Measurements from ENCODE around the gene ATP10A.

DNA sequence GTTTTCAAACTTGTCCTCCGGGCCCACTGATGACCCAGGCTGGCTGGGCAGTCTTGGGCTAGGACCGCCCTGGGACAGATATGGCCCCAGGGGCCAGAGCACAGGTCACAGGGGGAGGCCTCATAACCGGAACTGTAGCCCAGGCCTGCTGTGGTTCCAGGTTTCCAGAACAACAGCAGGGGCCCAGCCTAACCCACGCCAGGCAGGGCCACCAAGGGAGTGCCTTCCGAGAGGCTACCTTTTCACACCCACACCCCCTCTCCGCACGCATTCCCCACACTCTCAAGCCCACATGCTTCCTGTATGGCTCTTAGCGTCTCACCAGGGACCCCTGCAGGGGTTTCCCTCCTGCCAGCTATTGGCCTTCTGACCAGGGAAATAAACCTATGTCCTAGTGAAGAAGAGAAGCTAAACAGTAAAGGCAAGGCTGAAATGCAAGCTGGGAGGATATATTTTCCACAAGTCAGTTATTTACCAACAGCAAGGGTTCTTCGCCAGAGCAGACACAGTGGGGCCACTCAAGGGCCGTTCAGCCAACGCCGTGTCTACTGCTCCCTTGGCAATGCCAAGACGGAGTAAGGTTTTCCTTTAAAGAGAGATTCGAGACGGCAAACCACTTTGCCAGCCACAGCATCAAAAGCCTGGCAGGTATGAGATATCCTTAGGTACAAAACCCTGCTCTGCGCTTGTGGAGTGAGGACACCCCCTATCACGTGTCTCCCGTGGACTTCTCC lies 135.1 kb downstream of the ATP10A start:
- TF ChIP-seq, protein P1, sequence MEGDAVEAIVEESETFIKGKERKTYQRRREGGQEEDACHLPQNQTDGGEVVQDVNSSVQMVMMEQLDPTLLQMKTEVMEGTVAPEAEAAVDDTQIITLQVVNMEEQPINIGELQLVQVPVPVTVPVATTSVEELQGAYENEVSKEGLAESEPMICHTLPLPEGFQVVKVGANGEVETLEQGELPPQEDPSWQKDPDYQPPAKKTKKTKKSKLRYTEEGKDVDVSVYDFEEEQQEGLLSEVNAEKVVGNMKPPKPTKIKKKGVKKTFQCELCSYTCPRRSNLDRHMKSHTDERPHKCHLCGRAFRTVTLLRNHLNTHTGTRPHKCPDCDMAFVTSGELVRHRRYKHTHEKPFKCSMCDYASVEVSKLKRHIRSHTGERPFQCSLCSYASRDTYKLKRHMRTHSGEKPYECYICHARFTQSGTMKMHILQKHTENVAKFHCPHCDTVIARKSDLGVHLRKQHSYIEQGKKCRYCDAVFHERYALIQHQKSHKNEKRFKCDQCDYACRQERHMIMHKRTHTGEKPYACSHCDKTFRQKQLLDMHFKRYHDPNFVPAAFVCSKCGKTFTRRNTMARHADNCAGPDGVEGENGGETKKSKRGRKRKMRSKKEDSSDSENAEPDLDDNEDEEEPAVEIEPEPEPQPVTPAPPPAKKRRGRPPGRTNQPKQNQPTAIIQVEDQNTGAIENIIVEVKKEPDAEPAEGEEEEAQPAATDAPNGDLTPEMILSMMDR (IDR thresholded peaks at IDR 0.05; ENCODE audit: poor library complexity): no peak
- no peak for TF ChIP-seq EZH2 (IDR thresholded peaks at IDR 0.05; ENCODE audit: borderline replicate concordance)
- no peak for TF ChIP-seq EZH2phosphoT487 (IDR thresholded peaks at IDR 0.05; ENCODE audit: low read depth, severe bottlenecking, unreplicated experiment)
